HEK293 (cell line): ENCODE data around the gene SLC26A8.

Source experiments
- GLIS2 ChIP-seq: fragments of 450-650 bp; formaldehyde crosslinking; IDR thresholded peaks from 2 replicates; pipeline ENCODE4 v1.5.1; 2016; ENCODE audit warnings: missing biosample characterization, missing genetic modification characterization
- PATZ1 ChIP-seq: fragments of 450-650 bp; formaldehyde crosslinking; IDR thresholded peaks from 2 replicates; pipeline ENCODE4 v1.5.1; 2016; ENCODE audit warnings: missing biosample characterization, missing genetic modification characterization
- PBX3 ChIP-seq: sonication (generic); formaldehyde crosslinking; IDR thresholded peaks from 2 replicates; pipeline ENCODE4 v1.8.1; 2022; ENCODE audit warnings: mild to moderate bottlenecking, moderate library complexity, missing genetic modification reagents
- PRDM2 ChIP-seq: fragments of 450-650 bp; formaldehyde crosslinking; IDR thresholded peaks from 2 replicates; pipeline ENCODE4 v1.5.1; 2016; ENCODE audit warnings: missing biosample characterization, missing genetic modification characterization, borderline replicate concordance
- SCRT1 ChIP-seq: fragments of 450-650 bp; formaldehyde crosslinking; IDR thresholded peaks from 2 replicates; pipeline ENCODE4 v1.5.1; 2016; ENCODE audit warnings: missing biosample characterization, missing genetic modification characterization, borderline replicate concordance
- SCRT2 ChIP-seq: fragments of 450-650 bp; formaldehyde crosslinking; IDR thresholded peaks from 2 replicates; pipeline ENCODE4 v1.5.1; 2016; ENCODE audit warnings: missing biosample characterization, missing genetic modification characterization
- WT1 ChIP-seq: fragments of 450-650 bp; formaldehyde crosslinking; IDR thresholded peaks from 2 replicates; pipeline ENCODE4 v1.5.1; 2016; ENCODE audit warnings: missing biosample characterization, missing genetic modification characterization
- ZBTB10 ChIP-seq: fragments of 450-650 bp; formaldehyde crosslinking; IDR thresholded peaks from 2 replicates; pipeline ENCODE4 v1.5.1; 2016; ENCODE audit warnings: missing biosample characterization, missing genetic modification characterization
- ZFHX2 ChIP-seq: fragments of 450-650 bp; formaldehyde crosslinking; conservative IDR thresholded peaks from 2 replicates; pipeline ENCODE4 v1.5.1; 2016; ENCODE audit warnings: missing biosample characterization, missing genetic modification characterization
- ZNF112 ChIP-seq: fragments of 450-650 bp; formaldehyde crosslinking; IDR thresholded peaks from 2 replicates; pipeline ENCODE4 v1.5.0; 2017; ENCODE audit warnings: missing biosample characterization, missing genetic modification characterization
- ZNF121 ChIP-seq: fragments of 450-650 bp; formaldehyde crosslinking; IDR thresholded peaks from 2 replicates; pipeline ENCODE4 v1.5.1; 2016; ENCODE audit warnings: missing biosample characterization, missing genetic modification characterization
- ZNF2 ChIP-seq: fragments of 450-650 bp; formaldehyde crosslinking; IDR thresholded peaks from 2 replicates; pipeline ENCODE4 v1.5.1; 2016; ENCODE audit warnings: missing biosample characterization, missing genetic modification characterization
- ZNF24 ChIP-seq: fragments of 450-650 bp; formaldehyde crosslinking; IDR thresholded peaks from 2 replicates; pipeline ENCODE4 v1.5.1; 2016; ENCODE audit warnings: missing biosample characterization, missing genetic modification characterization
- ZNF248 ChIP-seq: fragments of 450-650 bp; formaldehyde crosslinking; IDR thresholded peaks from 2 replicates; pipeline ENCODE4 v1.5.1; 2017; ENCODE audit warnings: missing biosample characterization, missing genetic modification characterization
- ZNF280D ChIP-seq: fragments of 450-650 bp; formaldehyde crosslinking; IDR thresholded peaks from 2 replicates; pipeline ENCODE4 v1.5.1; 2016; ENCODE audit warnings: missing biosample characterization, missing genetic modification characterization
- ZNF341 ChIP-seq: fragments of 450-650 bp; formaldehyde crosslinking; IDR thresholded peaks from 2 replicates; pipeline ENCODE4; 2016; ENCODE audit warnings: low read depth, missing biosample characterization, missing genetic modification characterization
- ZNF354C ChIP-seq: fragments of 450-650 bp; formaldehyde crosslinking; IDR thresholded peaks from 2 replicates; pipeline ENCODE4 v1.5.1; 2016; ENCODE audit warnings: missing biosample characterization, missing genetic modification characterization, low read depth, borderline replicate concordance
- ZNF362 ChIP-seq: fragments of 450-650 bp; formaldehyde crosslinking; IDR thresholded peaks from 2 replicates; pipeline ENCODE4 v1.5.1; 2016; ENCODE audit warnings: missing biosample characterization, missing genetic modification characterization
- ZNF530 ChIP-seq: fragments of 450-650 bp; formaldehyde crosslinking; IDR thresholded peaks from 2 replicates; pipeline ENCODE4 v1.5.1; 2016; ENCODE audit warnings: low read depth, missing biosample characterization, missing genetic modification characterization
- ZNF561 ChIP-seq: fragments of 450-650 bp; IDR thresholded peaks from 2 replicates; pipeline ENCODE4 v1.5.1; 2018; ENCODE audit warnings: missing biosample characterization, missing genetic modification characterization, borderline replicate concordance
- ZNF596 ChIP-seq: fragments of 450-650 bp; IDR thresholded peaks from 2 replicates; pipeline ENCODE4 v1.5.0; 2018; ENCODE audit warnings: missing biosample characterization, mild to moderate bottlenecking, missing genetic modification characterization, moderate library complexity
- ZNF792 ChIP-seq: fragments of 450-650 bp; formaldehyde crosslinking; IDR thresholded peaks from 2 replicates; pipeline ENCODE4 v1.5.1; 2016; ENCODE audit warnings: missing biosample characterization, missing genetic modification characterization

The SLC26A8 gene

GRCh38 chr6:36028088-36028876 is 3.8 kb upstream of the SLC26A8 start (continued):
- TF ChIP-seq ZBTB10 (tag by site-specific recombination) (peak; percentile 39; the same call in 1 of the 2 replicates), ZNF792 (no peak), WT1 (tag by site-specific recombination) (no peak), ZNF596 (tag by site-specific recombination) (no peak), ZNF2 (tag by site-specific recombination) (peak; percentile 22; the same call in 1 of the 2 replicates), PBX3 (CRISPR knock-in tag) (peak; percentile 79; the same call in 1 of the 2 replicates), ZNF280D (no peak), ZNF24 (no peak; the same call in 1 of the 2 replicates), GLIS2 (tag by site-specific recombination) (peak; percentile 95), ZNF121 (tag by site-specific recombination) (no peak), ZNF341 (tag by site-specific recombination) (0 out of 2 replicates have a peak, but pooled peaks have one; percentile 9), ZNF112 (tag by site-specific recombination) (no peak), ZNF354C (tag by site-specific recombination) (no peak), ZNF248 (tag by site-specific recombination) (no peak), ZNF561 (0 out of 2 replicates have a peak, but pooled peaks have one; percentile 6), PRDM2 (tag by site-specific recombination) (no peak), ZNF530 (no peak), ZNF362 (tag by site-specific recombination) (peak; percentile 86), SCRT2 (tag by site-specific recombination) (peak; percentile 84), SCRT1 (tag by site-specific recombination) (no peak), PATZ1 (tag by site-specific recombination) (peak; percentile 74), ZFHX2 (tag by site-specific recombination) (0 out of 2 replicates have a peak, but pooled peaks have one; percentile 16)
